ENCODE measurements around the gene NPTX1. TPM values are rescaled to one million over a fixed set of nuclear protein-coding genes. Genes with fewer than 3 reads are reported as not detected.

Gene NPTX1
- total RNA-seq, 1 donor, result under 0.01 TPM

DNA sequence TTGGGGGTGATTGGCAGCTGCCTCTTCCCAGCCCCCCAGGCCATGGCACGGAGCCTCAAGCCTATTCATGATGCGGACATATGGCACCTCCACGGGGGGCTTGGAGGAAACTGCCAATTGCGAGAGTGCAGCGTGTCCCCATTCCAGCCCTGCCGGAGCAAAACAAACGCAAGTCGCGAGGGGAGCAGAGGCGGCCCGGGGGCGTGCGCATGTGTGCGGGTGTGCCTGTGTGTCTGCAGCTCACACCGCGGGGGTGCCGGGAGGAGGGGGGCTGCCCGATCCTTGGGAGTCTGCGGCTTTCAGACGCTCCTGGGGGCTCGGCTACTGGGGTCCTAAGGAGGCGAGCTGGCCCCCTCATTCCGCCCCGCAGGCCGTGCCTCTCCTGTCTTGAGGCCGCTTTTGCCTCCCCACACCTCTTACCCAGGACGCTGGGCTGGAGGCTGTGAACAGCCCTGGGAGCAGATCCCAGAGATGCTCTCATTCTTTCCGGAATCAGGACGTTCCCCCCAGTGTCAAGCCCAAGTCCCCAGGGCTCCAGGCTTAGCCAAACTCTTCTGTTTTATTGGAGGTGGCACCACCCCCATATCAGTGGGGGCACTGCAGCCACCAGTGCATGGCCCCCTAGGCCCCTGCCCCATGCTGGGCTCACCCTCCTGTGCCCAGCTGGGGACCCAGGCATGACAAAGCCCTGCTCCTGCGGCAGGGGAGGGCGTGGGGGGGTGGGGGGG is 32.3 kb downstream of the NPTX1 start:
- H3K36me3 ChIP-seq (ENCODE audit: insufficient read depth, low read length), result no peaks in the 10 kb centered on the region
- TF ChIP-seq, protein P1, sequence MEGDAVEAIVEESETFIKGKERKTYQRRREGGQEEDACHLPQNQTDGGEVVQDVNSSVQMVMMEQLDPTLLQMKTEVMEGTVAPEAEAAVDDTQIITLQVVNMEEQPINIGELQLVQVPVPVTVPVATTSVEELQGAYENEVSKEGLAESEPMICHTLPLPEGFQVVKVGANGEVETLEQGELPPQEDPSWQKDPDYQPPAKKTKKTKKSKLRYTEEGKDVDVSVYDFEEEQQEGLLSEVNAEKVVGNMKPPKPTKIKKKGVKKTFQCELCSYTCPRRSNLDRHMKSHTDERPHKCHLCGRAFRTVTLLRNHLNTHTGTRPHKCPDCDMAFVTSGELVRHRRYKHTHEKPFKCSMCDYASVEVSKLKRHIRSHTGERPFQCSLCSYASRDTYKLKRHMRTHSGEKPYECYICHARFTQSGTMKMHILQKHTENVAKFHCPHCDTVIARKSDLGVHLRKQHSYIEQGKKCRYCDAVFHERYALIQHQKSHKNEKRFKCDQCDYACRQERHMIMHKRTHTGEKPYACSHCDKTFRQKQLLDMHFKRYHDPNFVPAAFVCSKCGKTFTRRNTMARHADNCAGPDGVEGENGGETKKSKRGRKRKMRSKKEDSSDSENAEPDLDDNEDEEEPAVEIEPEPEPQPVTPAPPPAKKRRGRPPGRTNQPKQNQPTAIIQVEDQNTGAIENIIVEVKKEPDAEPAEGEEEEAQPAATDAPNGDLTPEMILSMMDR (IDR thresholded peaks at IDR 0.05; ENCODE audit: extremely low read depth, low read depth, low read length), result no peak
- no peaks in the 10 kb centered on the region for H3K9me3 ChIP-seq (ENCODE audit: low read depth, low read length)
- no peak overlapping the region for H2AFZ ChIP-seq (ENCODE audit: low read length)
- no peak for DNase-seq (ENCODE audit: insufficient read length, low spot score, missing footprints)
- H3K4me3 ChIP-seq (ENCODE audit: insufficient read depth, low read length), result no peak overlapping the region
- peaks cover 12% of the 10 kb centered on the region for H3K27me3 ChIP-seq (ENCODE audit: insufficient read depth, low read length)
- H3K79me2 ChIP-seq (ENCODE audit: insufficient read depth, low read length), result no peaks in the 10 kb centered on the region
- H4K20me1 ChIP-seq (ENCODE audit: insufficient read depth, low read length), result peaks cover 5% of the 10 kb centered on the region
- no peak overlapping the region for H3K27ac ChIP-seq (ENCODE audit: low read depth, low read length)
- no peak overlapping the region for H3K4me2 ChIP-seq (ENCODE audit: insufficient read depth, low read length)
- H3K4me1 ChIP-seq (ENCODE audit: insufficient read depth, low read length), result no peaks in the 10 kb centered on the region

DNA sequence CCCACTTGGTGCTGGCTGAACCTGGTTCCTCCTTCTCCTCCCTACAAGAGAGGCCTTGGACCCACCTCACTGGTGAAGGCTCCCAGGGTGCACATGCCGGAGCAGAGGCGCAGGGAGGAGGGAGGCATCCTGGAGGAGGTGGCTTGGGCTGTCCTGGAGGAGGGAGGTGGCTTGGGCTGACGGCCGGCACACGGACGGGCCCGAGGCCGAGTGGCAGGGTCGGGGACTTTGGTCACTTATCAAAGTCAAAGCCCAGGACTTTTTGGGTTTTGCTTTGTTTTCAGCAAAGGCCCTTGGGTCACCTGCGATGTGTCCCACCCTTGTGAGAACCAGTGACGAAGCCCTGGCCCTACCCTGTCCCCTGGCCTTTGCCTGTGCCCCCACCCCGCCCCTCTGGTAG is 32.9 kb downstream of the NPTX1 start:
- DNase-seq (ENCODE audit: insufficient read length, low spot score, missing footprints), result no peak
- Histone ChIP-seq H3K79me2 (ENCODE audit: insufficient read depth, low read length) (no peaks in the 10 kb centered on the region), H3K9me3 (ENCODE audit: low read depth, low read length) (no peaks in the 10 kb centered on the region), H3K27ac (ENCODE audit: low read depth, low read length) (no peak overlapping the region), H3K27me3 (ENCODE audit: insufficient read depth, low read length) (peaks cover 12% of the 10 kb centered on the region), H4K20me1 (ENCODE audit: insufficient read depth, low read length) (peaks cover 5% of the 10 kb centered on the region), H3K4me2 (ENCODE audit: insufficient read depth, low read length) (no peak overlapping the region), H3K4me1 (ENCODE audit: insufficient read depth, low read length) (no peaks in the 10 kb centered on the region), H3K4me3 (ENCODE audit: insufficient read depth, low read length) (no peak overlapping the region), H3K36me3 (ENCODE audit: insufficient read depth, low read length) (no peaks in the 10 kb centered on the region), H2AFZ (ENCODE audit: low read length) (no peak overlapping the region)
- TF ChIP-seq, protein P1 (IDR thresholded peaks at IDR 0.05; ENCODE audit: extremely low read depth, low read depth, low read length), result no peak

DNA sequence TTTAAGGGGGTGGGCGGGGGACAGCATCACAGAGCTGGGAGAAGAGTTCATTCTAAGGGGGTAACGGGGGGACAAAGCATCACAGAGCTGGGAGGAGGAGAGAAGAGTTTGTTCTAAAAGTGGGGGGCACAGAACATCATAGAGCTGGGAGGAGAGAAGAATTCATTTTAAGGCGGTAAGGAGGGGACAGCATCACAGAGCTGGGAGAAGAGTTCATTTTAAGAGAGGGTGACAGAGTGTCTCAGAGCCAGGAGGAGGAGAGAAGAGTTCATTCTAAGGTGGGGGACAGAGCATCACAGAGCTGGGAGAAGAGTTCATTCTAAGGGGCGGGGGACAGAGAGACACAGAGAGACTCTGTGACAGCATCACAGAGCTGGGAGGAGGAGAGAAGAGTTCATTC is 33.6 kb downstream of the NPTX1 start:
- DNase-seq (ENCODE audit: insufficient read length, low spot score, missing footprints), result no peak
- H3K4me1 ChIP-seq (ENCODE audit: insufficient read depth, low read length), result no peaks in the 10 kb centered on the region
- H3K27ac ChIP-seq (ENCODE audit: low read depth, low read length), result no peak overlapping the region

DNA sequence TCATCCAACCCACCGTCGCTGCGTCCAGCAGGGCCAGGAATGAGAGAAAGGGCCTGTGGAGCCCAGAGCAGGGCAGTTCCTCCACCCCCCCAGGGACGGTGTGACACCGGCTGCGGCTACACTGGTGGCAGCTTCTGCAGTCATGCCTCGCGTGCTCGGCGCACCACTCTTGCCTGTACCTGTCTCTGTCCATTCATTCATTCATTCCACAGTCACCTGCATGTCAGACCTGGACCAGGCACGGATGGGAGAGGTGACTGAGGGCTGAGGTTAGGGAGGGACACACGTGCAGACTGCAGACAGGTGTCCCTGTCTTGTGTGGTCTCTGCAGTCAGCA is 34.1 kb downstream of the NPTX1 start:
- DNase-seq (ENCODE audit: insufficient read length, low spot score, missing footprints), result no peak
- H2AFZ ChIP-seq (ENCODE audit: low read length), result no peak overlapping the region
- no peaks in the 10 kb centered on the region for H3K36me3 ChIP-seq (ENCODE audit: insufficient read depth, low read length)
- TF ChIP-seq, protein P1 (IDR thresholded peaks at IDR 0.05; ENCODE audit: extremely low read depth, low read depth, low read length), result no peak
- peaks cover 5% of the 10 kb centered on the region for H4K20me1 ChIP-seq (ENCODE audit: insufficient read depth, low read length)
- H3K4me3 ChIP-seq (ENCODE audit: insufficient read depth, low read length), result no peak overlapping the region
- H3K4me2 ChIP-seq (ENCODE audit: insufficient read depth, low read length), result no peak overlapping the region
- H3K9me3 ChIP-seq (ENCODE audit: low read depth, low read length), result no peaks in the 10 kb centered on the region
- H3K4me1 ChIP-seq (ENCODE audit: insufficient read depth, low read length), result no peaks in the 10 kb centered on the region
- H3K27ac ChIP-seq (ENCODE audit: low read depth, low read length), result no peak overlapping the region
- peaks cover 12% of the 10 kb centered on the region for H3K27me3 ChIP-seq (ENCODE audit: insufficient read depth, low read length)
- H3K79me2 ChIP-seq (ENCODE audit: insufficient read depth, low read length), result no peaks in the 10 kb centered on the region

More for the DNA sequence above, 33.6 kb downstream of the NPTX1 start:
- Histone ChIP-seq H4K20me1 (ENCODE audit: insufficient read depth, low read length) (peaks cover 5% of the 10 kb centered on the region), H3K27me3 (ENCODE audit: insufficient read depth, low read length) (peaks cover 12% of the 10 kb centered on the region), H3K4me3 (ENCODE audit: insufficient read depth, low read length) (no peak overlapping the region), H3K9me3 (ENCODE audit: low read depth, low read length) (no peaks in the 10 kb centered on the region), H3K36me3 (ENCODE audit: insufficient read depth, low read length) (no peaks in the 10 kb centered on the region), H2AFZ (ENCODE audit: low read length) (no peak overlapping the region), H3K4me2 (ENCODE audit: insufficient read depth, low read length) (no peak overlapping the region), H3K79me2 (ENCODE audit: insufficient read depth, low read length) (no peaks in the 10 kb centered on the region)
- TF ChIP-seq, protein P1 (IDR thresholded peaks at IDR 0.05; ENCODE audit: extremely low read depth, low read depth, low read length), result no peak

Measured in osteoblast (primary cell).